NCI-H446 (cell line): ENCODE results near the gene CD300A.

Experiments used
- DNase-seq, 2 experiments: peaks; one replicate each; lab custom pipeline; 2025; lab: John Stamatoyannopoulos, UW

Gene CD300A

DNA sequence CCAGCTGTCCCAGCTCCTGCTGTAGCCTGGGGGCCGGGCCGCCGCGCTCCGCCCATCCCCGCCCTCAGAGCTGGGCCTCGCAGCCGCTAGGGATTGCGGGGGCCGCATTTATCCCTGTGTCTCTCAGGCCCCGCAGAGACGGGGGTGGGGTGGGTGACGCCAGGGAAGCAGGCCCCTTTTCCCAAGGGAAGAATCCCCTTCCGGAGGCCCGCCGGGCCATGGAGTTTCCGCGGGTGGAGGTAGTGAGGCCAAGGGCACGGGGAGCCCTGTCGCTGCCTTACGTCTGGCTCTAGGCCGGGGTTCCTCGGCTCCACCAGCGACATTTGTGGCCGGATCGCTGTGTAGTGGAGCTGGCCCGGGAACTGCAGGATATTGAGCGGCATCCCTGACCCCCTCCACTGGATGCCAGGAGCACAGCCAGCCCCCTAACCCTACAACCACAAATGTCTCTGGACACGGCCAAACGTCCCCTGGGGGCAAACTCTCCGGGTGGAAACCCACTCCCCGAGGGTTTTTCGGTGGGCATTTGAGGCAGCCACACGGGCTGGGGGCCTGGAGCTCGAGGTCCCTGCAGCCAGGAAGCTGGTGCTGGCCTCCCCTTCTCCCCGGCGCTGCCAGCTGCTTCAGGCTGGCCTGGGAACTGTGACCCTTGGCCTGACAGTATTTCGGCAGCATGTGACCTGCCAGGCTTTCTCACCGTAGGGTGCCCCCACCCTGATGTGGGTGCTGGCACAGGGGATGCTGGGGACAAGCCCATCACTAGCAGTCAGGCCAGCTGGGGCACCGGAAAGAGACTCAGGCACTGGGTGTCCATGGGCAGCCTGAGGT lies 12.0 kb upstream of the CD300A start:
- peak; percentile 50 to 84 for DNase-seq

DNA sequence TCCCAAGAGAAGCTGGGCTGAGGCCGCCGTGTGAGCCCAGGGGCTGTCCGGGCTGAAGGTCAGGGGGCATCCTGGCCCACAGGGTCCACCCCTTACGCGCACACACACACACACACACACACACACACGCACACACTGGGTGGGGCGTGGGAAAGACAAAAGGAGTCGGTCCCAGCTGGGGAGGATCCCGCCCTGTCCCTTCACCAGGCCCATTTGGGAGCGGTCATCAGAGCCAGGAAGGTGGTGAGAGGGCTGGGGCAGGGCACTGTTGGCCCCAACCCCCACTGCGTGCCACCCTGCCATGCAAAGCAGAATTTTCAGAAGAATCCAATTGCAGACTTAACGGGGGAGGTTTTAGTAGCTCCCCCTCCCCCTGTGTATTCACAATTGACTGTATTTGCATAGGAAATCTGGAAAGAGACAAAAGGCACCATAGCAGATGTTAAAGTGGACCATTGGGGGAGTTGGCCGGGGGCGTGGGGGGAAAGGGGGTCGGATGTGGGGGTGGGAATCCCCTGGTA lies 11.3 kb upstream of the CD300A start:
- peak in 1 of 2 experiments; percentile 14 for DNase-seq

DNA sequence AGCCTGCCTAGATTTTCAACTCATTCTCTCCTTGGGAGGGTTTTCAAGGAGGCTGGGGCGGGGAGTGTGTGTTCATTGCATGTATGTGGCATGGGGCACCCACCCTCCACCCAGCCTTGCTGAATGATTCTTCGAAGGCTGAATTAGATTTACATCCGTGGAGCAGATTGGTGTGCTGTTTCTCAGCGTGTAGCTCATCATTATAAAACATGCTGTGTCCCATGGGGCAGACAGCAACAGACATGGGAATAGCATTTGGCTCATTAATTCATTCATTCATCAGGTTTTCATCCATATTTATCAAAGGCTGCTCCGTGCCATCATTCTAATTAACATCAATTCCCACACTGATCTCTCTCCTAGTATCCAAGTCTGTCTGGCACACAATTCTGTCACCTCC lies 10.6 kb upstream of the CD300A start:
- DNase-seq: peak in 1 of 2 experiments; percentile 67

DNA sequence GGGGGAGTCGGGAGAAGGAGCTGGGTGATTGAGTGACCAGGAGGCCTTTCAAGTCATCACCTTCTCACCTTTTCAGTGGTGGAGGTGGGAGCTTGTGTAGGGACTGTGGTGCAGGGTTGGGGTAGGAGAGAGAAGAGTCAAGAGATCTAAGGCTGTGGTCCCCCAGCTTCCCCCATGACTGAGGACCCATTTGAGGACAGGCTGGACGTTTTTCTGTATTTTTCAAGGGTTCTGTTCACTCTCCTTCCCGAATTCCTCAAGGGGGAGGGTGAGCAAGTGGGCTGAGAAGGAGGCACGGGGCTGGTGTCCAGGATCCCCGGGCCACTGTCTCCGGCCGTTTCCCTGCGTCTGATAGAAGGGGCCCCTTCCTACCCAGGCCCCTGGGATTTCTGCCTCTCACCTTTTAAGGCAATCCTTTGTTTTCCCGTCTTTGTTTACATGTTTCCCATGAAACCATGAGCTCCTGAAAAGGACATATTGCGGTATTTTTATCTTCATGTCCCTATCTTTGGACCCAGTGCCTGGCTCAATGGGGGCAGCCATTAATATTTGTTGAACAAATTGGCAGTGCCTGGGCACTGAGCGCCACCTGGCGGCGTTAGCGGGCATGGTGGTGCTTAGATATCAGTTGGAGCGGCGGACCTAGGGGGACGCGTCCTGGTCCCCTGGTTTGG lies 9.2 kb upstream of the CD300A start:
- DNase-seq: peak; percentile 50 to 89

DNA sequence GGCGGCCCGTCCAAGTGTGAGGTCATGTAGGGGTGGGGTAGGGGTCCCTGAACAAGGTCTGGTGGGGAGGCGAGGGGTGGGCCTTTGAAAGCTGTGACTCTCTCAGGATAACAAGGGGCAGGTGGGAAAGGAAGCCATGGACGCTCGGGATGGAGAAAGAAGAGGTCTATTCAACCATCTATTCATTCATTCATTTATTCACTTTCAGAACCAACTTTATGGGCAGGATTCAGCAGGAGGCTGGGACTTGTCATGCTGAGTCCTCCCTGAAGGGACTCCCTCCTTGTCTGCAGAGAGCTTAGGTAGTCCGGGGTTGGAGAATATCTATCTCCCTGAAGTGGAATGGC lies 8.6 kb upstream of the CD300A start:
- DNase-seq: no peak

DNA sequence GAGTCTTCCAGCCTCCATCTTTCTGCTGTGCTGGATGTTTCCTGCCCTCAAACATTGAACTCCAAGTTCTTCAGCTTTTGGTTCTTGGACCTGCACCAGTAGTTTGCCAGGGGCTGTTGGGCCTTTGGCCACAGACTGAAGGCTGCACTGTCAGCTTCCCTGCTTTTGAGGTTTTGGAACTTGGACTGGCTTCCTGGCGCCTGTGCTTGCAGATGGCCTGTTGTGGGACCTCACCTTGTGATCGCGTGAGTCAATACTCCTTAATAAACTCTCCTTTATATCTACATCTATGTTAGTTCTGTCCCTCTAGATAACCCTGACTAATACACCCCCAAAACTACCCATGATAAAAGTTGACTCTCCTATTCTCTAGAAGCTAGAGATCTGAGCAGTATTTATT lies 7.6 kb upstream of the CD300A start:
- peak in 1 of 2 experiments; percentile 18 for DNase-seq

DNA sequence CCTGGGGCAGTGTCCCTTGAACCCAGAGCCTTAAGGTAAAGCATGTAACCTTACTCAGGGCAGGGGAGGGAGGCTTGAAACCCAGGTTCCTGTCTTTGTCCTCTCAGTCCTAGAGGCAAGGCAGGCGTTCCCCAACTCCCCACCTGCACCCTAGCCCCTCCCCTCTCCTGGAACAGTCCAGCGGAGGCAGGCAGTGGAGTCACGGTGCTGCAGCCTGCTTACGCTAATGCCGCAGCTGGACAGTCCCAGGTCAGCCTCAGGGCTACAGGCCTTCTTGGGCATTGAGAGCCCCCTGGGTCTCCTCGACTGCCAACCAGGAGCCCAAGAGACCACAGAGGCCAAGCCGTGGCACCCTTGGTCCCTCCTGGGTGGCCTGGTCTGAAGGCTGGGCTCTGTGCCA lies 6.8 kb upstream of the CD300A start:
- no peak for DNase-seq

DNA sequence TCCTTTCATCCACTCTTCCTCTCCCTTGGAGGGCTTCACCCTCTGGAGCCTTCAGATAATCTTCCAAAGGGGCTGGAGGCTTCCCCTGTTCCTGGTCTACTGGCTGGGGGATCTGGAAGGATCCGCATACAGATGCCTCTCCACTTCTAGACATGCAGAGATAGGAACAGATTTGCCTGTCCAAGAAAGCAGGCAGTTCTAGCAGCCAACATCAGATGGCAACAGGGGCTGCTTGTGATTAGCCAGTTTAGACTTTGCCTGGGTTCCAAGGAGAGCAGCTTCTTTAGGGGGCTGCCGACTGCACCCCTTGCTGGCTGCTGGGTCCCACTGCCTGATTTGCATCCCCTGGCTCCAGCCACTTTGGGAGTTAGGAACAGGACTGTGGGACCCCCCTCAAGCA lies 6.2 kb upstream of the CD300A start:
- DNase-seq: no peak

DNA sequence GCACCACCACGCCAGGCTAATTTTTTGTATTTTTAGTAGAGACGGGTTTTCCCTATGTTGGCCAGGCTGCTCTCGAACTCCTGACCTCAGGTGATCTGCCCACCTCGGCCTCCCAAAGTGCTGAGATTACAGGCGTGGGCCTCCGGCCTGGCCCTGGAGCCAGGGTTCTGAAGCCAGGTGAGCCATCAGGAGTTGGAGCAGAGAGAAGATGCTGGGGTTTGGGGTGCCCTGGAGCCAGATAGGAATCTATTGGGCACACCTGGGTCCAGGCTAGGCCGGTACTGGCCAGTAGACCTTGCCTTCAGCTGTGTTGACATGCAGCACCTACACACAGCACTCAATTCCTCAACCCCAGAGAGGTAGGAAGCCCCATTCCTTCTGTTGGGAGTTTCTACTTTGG lies 5.4 kb upstream of the CD300A start:
- no peak for DNase-seq

DNA sequence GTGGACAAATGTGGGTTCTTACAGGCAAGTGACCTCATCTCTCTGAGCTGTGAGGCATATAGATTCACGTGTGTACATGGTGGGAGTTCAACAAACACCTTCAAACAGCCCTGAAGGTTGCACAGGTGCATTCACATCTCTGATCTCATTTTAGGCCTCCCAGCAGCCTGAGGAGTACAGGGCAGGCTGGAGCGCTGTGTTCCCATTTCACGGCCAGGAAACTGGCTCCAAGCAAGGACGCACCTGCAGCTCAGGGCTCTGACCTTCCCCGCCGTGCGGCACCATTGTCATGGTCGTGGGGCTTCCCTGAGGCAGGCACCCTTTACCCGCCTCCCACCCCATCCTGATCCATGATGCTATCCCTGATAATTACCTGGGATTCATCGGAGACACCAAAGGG lies 4.8 kb upstream of the CD300A start:
- DNase-seq: no peak

DNA sequence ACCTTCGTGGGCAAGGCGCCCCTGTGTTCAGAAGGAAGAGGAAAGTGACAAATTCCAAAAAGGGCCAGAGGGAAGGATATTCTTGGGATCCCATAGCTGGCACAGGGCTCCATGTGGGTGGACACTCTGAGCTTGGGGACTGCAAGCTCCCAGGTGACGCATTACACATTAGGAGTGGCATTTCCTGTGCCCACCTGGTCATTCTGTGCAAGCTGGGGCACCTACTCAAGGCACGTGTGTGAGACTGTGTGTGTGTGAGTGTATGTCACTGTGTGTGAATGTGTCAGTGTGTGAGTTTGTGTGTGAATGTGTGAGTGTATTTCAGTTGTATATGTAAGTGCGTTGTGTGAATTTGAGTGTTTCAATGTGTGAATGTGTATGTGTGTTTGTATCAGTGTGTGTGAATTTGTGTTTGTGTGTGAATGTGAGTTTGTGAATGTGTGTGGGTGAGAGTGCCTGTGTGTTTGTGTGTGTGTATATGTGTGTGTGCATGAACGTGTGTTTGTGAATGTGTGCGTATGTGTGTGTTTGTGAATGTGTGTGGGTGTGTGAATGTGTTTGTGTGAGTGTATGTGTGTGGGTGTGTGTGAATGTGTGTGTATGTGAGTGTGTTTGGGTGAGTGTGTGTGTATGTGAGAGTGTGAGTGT lies 1.6 kb upstream of the CD300A start:
- no peak for DNase-seq

DNA sequence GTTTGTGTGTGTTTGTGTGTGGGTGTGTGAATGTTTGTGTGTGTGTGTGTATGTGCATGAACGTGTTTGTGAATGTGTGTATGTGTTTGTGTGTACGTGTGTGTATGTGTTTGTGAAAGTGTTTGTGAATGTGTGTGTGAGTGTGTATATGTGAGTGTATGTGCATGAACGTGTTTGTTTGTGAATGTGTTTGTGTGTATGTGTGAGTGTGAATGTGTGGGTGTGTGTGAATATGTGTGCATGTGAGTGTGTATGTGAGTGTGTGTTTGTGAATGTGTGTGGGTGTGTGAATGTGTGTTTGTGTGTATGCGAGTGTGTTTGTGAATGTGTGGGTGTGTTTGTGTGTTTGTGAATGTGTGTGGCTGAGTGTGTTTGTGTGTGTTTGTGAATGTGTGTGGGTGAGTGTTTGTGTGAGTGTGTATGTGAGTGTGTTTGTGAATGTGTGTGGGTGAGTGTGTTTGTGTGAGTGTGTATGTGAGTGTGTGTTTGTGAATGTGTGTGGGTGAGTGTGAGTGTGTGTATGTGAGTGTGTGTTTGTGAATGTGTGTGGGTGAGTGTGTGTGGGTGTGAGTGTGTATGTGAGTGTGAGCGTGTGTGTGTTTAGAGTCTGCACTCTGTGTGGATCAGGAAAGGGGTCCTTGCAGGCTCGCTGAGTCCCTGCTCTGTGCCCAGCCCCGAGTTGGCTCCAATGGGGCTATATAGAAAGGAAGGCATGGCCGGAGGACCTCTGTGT lies 890 bp upstream of the CD300A start:
- DNase-seq: no peak

DNA sequence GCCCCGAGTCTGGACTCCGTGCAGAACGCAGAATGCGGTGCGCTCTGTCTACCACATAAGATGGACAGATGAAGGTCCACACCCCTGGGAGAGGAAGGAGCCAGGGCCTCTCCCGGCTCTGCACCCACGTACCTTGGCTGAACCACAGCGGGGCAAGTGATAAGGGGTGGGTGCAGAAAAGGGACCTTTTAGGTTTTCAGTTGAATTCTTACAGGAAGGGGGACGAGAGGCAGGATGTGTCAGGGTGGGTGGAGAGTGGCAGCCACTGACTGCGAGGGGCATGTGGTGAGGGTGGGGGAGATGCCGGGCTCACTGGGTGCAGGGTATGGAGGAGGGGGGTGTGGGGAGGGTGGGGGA lies 372 bp downstream of the CD300A start:
- no peak for DNase-seq

DNA sequence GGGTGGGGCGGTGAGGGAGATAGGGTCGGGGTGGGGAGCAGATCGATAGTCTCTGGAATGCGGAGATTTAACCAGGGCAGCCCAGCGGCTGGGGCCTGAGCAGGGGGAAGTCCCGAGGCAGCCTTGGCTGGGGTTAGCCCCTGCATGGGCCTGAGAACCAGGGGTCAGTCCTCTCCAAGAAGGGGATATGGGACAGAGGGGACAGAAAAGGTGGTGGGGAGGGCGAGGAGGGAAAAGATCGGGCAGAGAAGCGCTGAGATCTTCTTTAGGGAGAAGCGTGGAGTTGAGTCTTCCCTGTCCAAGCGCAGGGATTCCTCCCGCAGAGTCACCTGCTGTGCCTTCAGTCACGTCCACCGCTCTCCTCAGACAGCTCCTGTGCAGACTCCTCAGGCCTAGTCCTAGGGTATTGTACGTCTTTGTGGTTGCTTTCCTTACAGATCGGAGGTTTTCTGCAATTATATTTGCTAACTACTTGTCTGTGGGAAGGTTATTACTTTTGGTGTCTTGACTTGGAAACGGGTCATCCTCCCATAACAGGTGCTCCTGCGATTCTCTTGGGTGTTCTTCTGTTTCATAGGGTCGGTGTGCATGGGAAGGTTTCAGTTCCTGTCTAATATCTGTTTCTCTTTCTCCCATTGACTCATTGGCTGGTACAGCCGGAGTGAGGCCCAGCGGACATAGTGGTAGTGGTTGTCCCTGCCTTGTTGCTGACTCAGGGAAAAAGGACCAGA lies 952 bp downstream of the CD300A start:
- no peak for DNase-seq

DNA sequence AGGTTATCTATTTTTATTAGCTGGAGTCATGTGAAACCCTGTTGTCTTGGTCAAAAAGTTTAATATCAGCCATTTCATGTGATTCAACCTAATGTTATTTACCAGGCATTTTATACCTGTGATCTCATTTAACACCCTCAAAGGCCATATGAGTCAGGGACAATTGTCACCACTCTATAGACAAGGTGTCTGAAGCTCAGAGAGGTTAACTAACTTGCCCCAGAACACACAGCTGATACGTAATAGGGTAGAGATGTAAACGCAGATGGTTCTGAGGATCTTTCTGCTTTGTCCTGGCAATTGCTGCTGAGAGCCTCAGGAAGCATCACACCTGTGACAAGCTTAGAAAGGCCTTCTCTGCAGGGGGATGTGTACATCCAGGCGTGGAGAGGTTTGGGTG lies 4.9 kb downstream of the CD300A start:
- DNase-seq: no peak

DNA sequence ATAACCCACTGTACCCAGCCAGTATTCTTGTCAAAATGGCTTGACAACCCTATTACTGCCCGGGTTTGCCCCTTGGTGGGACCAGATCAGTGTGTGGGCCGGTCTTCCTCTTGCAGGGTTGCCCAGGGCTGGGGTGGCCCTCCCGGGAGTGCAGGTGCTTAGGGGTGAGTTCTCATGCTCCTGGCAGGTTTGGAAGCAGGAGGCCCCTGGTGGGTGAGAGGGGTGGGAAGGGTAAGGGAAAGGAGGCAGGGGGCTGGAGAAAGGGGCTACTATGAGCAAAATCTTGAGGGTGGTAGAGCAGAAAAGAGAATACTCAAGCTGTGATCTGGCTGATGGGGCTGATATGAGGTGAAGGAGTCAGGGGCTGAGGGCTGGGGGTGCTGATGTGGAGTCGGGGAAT lies 6.5 kb downstream of the CD300A start:
- no peak for DNase-seq

DNA sequence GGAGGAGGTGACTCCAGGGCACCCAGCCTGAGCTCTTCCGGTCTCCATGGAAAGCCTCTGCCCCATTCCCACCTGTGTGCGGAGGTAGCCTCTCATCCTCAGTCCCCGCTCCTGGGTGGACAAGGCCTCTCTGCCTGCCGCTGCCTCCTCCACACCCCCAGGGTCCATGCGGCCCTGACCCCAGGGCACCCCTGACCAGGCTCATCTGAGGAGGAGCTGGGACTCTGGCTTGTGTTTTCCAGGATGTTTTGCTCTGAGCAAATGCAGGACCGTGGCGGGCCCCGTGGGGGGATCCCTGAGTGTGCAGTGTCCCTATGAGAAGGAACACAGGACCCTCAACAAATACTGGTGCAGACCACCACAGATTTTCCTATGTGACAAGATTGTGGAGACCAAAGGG lies 6.9 kb downstream of the CD300A start:
- DNase-seq: no peak

DNA sequence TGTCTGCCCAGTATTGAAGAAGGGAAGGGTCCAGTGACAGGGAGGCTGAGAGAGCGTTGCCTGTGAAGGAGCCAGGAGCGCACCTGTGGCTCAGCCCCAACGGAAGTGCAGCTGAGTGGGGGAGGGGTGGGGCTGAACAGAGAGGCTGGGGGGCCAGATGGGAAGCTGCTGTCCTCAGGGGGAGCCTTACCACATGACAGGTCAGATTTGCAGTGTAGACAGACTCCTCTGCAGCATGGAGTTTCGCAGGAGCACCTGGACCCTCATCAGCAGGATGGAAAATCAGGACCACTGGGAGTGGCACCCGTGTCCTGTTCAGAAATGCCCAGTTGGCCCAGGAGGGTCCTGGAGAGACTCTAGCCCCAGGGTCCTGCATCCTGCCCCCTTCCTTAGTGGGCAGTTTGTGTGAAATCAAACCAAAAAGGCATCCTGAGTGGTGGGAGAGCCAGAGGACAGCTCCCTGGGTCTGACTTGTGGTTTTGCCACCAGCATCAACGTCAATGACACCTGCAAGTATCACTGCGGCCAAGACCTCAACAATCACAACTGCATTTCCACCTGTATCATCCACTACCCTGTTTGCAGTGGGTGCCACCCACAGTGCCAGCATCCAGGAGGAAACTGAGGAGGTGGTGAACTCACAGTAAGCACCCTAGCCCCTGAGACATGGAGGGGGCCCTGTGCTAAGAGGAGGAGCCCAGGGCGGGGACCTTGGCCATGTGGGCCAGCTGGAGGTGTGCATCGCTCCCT lies 7.8 kb downstream of the CD300A start:
- no peak for DNase-seq

DNA sequence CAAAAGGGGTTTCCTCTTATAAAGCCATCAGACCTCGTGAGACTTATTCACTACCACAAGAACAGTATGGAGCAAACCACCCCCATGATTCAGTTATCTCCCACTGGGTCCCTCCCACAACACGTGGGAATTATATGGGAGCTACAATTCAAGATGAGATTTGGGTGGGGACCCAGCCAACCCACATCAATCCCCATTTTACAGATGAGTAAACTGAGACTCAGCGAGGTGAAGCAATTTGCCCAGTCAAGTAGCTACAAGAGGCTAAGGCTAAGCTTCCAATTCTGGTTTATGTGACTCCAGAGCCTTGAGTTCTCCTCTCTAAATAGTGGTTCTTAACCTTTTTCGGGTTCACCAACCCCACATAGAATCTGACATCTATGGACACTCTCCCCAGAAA lies 8.8 kb downstream of the CD300A start:
- DNase-seq: no peak

DNA sequence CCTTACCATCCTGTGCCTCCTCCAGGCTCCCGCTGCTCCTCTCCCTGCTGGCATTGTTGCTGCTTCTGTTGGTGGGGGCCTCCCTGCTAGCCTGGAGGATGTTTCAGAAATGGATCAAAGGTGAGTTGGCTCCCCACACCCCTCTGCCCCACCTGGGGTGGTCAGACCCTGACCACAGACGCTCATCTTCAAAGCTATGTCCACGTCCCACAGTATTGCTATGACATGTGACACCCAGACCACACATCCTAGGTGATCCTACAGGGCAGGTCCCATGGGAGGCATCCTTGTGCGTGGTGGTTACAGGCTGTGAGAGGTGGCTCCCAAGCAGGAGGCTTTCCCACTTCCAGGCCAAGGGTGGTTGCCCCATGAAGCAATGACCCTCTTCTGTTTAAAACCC lies 11.0 kb downstream of the CD300A start:
- no peak for DNase-seq
